ENCODE data around the gene VIPR2. TPM values are rescaled to one million over a fixed set of nuclear protein-coding genes. Genes with fewer than 3 reads are reported as not detected.

Gene VIPR2
- total RNA-seq, 1 donor from 2014 or later: 17.0 TPM

GRCh38 chr7:159115601-159116501, 28.8 kb downstream of the VIPR2 start:
- DNase-seq (ENCODE audit: missing footprints): peak; percentile 37
- ATAC-seq: no peak
- intact Hi-C loops (cut with DNase I): loop anchor here (5.0 kb wide), 1 partner anchor 84 kb away; no protein-coding TSS in a partner anchor

- intact Hi-C loops (cut with DNase I): loop anchor here (5.0 kb wide), 1 partner anchor 83 kb away; no protein-coding TSS in a partner anchor
- DNase-seq (ENCODE audit: missing footprints): no peak
- ATAC-seq: peak; percentile 60
These were observed 29.7 kb downstream of the VIPR2 start for GRCh38 chr7:159114981-159115380.

GRCh38 chr7:159114096-159114495, 30.6 kb downstream of the VIPR2 start:
- ATAC-seq: no peak

GRCh38 chr7:159113056-159113455, 31.6 kb downstream of the VIPR2 start:
- intact Hi-C loops (cut with DNase I): no loop called here
- ATAC-seq: no peak

More at GRCh38 chr7:159114096-159114495, 30.6 kb downstream of the VIPR2 start:
- intact Hi-C loops (cut with DNase I): no loop called here
- DNase-seq (ENCODE audit: missing footprints): no peak

GRCh38 chr7:159112136-159113011, 32.3 kb downstream of the VIPR2 start:
- no peak for DNase-seq (ENCODE audit: missing footprints)
- intact Hi-C loops (cut with DNase I): no loop called here
- ATAC-seq: no peak

More at GRCh38 chr7:159113056-159113455, 31.6 kb downstream of the VIPR2 start:
- DNase-seq (ENCODE audit: missing footprints): no peak

GRCh38 chr7:159109653-159110035, 35.0 kb downstream of the VIPR2 start:
- ATAC-seq (no peak), DNase-seq (ENCODE audit: missing footprints) (no peak)
- intact Hi-C loops (cut with DNase I): no loop called here

- intact Hi-C loops (cut with DNase I): no loop called here
- DNase-seq (ENCODE audit: missing footprints): no peak
- ATAC-seq: peak; percentile 18
These were observed 35.6 kb downstream of the VIPR2 start for GRCh38 chr7:159108941-159109652.

GRCh38 chr7:159108491-159108890, 36.2 kb downstream of the VIPR2 start:
- DNase-seq (ENCODE audit: missing footprints): no peak
- no peak for ATAC-seq
- intact Hi-C loops (cut with DNase I): no loop called here

GRCh38 chr7:159107161-159107892, 37.3 kb downstream of the VIPR2 start:
- intact Hi-C loops (cut with DNase I): no loop called here
- no peak for ATAC-seq

GRCh38 chr7:159105832-159106811, 38.5 kb downstream of the VIPR2 start:
- intact Hi-C loops (cut with DNase I): no loop called here
- no peak for ATAC-seq
- no peak for DNase-seq (ENCODE audit: missing footprints)

More at GRCh38 chr7:159107161-159107892, 37.3 kb downstream of the VIPR2 start:
- DNase-seq (ENCODE audit: missing footprints): no peak

- intact Hi-C loops (cut with DNase I): no loop called here
- DNase-seq (ENCODE audit: missing footprints): no peak
- ATAC-seq: no peak
These were observed 39.4 kb downstream of the VIPR2 start for GRCh38 chr7:159105066-159105780.

- DNase-seq (ENCODE audit: missing footprints): no peak
- ATAC-seq: peak; percentile 81
These were observed 40.3 kb downstream of the VIPR2 start for GRCh38 chr7:159104188-159104920.

GRCh38 chr7:159103382-159104187, 41.1 kb downstream of the VIPR2 start:
- DNase-seq (ENCODE audit: missing footprints) (no peak), ATAC-seq (no peak)
- intact Hi-C loops (cut with DNase I): no loop called here

More at GRCh38 chr7:159104188-159104920, 40.3 kb downstream of the VIPR2 start:
- intact Hi-C loops (cut with DNase I): no loop called here

GRCh38 chr7:159102681-159103381, 41.8 kb downstream of the VIPR2 start:
- DNase-seq (ENCODE audit: missing footprints) (no peak), ATAC-seq (no peak)
- intact Hi-C loops (cut with DNase I): no loop called here
